ENCODE data around the gene DPEP1. TPM values are rescaled to one million over a fixed set of nuclear protein-coding genes. Genes with fewer than 3 reads are reported as not detected.

Gene DPEP1
- total and polyA plus RNA-seq, 4 donors = 0.14 to 0.83 (median 0.45) TPM

- TF ChIP-seq CTCF (IDR thresholded peaks at IDR 0.05; ENCODE audit: low read depth, low read length, missing input control) = no peak
- no peak for TF ChIP-seq GABPA (IDR thresholded peaks at IDR 0.05 in 1 of 2, conservative IDR thresholded peaks at IDR 0.05 in 1 of 2)
These were observed 3.4 kb upstream of the DPEP1 start (continued) for GRCh38 chr16:89610108-89610453.

- Histone ChIP-seq H3K27me3 (ENCODE audit: control insufficient read depth in 4 of 4, insufficient read depth in 4 of 4, low read length in 3 of 4) (no peaks in the 10 kb centered on the region), H3K36me3 (ENCODE audit: control insufficient read depth in 4 of 4, insufficient read depth in 3 of 4, low read depth in 1 of 4, low read length in 3 of 4) (no peaks in the 10 kb centered on the region), H3K27ac (ENCODE audit: low read depth in 1 of 2, low read length in 2 of 2) (no peak overlapping the region), H3K4me1 (ENCODE audit: control insufficient read depth in 4 of 4, insufficient read depth in 4 of 4, low read length in 3 of 4) (no peaks in the 10 kb centered on the region), H3K9me3 (ENCODE audit: control insufficient read depth in 4 of 4, low read length in 3 of 4) (no peaks in the 10 kb centered on the region), H3K4me3 (ENCODE audit: low read depth in 1 of 3, low read length in 3 of 3) (no peak overlapping the region), H3K9ac (ENCODE audit: low read depth in 1 of 2, low read length in 2 of 2) (no peak overlapping the region)
- TF ChIP-seq GABPA (IDR thresholded peaks at IDR 0.05 in 1 of 2, conservative IDR thresholded peaks at IDR 0.05 in 1 of 2) (no peak), HNF4A (conservative IDR thresholded peaks at IDR 0.05) (no peak), RXRA (IDR thresholded peaks at IDR 0.05) (no peak), NR2F2 (IDR thresholded peaks at IDR 0.05) (no peak), JUND (IDR thresholded peaks at IDR 0.05) (no peak), EGR1 (IDR thresholded peaks at IDR 0.05; ENCODE audit: low read depth in 2 of 2) (no peak), FOXA2 (IDR thresholded peaks at IDR 0.05) (no peak), CTCF (IDR thresholded peaks at IDR 0.05; ENCODE audit: low read depth, low read length, missing input control) (no peak), YY1 (IDR thresholded peaks at IDR 0.05) (no peak)
- DNase-seq (ENCODE audit: low spot score) = no peak
- 89% methylated on average over 20 of the region's 20 CpGs for WGBS
These were observed 851 bp upstream of the DPEP1 start for GRCh38 chr16:89612415-89613166.

GRCh38 chr16:89613954-89614459 lies 565 bp downstream of the DPEP1 start:
- Histone ChIP-seq H3K27ac (ENCODE audit: low read depth in 1 of 2, low read length in 2 of 2) (no peak overlapping the region), H3K4me3 (ENCODE audit: low read depth in 1 of 3, low read length in 3 of 3) (no peak overlapping the region), H3K36me3 (ENCODE audit: control insufficient read depth in 4 of 4, insufficient read depth in 3 of 4, low read depth in 1 of 4, low read length in 3 of 4) (no peaks in the 10 kb centered on the region), H3K9me3 (ENCODE audit: control insufficient read depth in 4 of 4, low read length in 3 of 4) (no peaks in the 10 kb centered on the region), H3K4me1 (ENCODE audit: control insufficient read depth in 4 of 4, insufficient read depth in 4 of 4, low read length in 3 of 4) (no peaks in the 10 kb centered on the region), H3K27me3 (ENCODE audit: control insufficient read depth in 4 of 4, insufficient read depth in 4 of 4, low read length in 3 of 4) (no peaks in the 10 kb centered on the region), H3K9ac (ENCODE audit: low read depth in 1 of 2, low read length in 2 of 2) (no peak overlapping the region)
- TF ChIP-seq HNF4A (conservative IDR thresholded peaks at IDR 0.05) (no peak), RXRA (IDR thresholded peaks at IDR 0.05) (no peak), ATF3 (IDR thresholded peaks at IDR 0.05) (no peak), EGR1 (IDR thresholded peaks at IDR 0.05; ENCODE audit: low read depth in 2 of 2) (no peak), FOXA1 (IDR thresholded peaks at IDR 0.05) (no peak), REST (IDR thresholded peaks at IDR 0.05) (no peak), HNF4G (IDR thresholded peaks at IDR 0.05) (no peak), SP1 (IDR thresholded peaks at IDR 0.05) (no peak)
- no peak for DNase-seq (ENCODE audit: low spot score)
- 95% methylated on average over 22 of the region's 22 CpGs for WGBS

Data from liver (tissue), 9 donors.